OCI-LY1 (cell line): ENCODE data around the gene HIPK4.

Experiments
- CTCF ChIP-seq: fragments of 200-600 bp; sonication (generic), shearing (Covaris generic); IDR thresholded peaks from 2 replicates; pipeline ENCODE4 v1.5.1; 2017; ENCODE audit warnings: mild to moderate bottlenecking, antibody characterized with exemption, low read length, moderate library complexity, mixed read lengths
- EZH2 ChIP-seq: fragments of 200-600 bp; sonication (generic), shearing (Covaris generic); IDR thresholded peaks from 2 replicates; pipeline ENCODE4 v1.8.0; 2017; ENCODE audit warnings: borderline replicate concordance, mixed run types, mild to moderate bottlenecking, antibody characterized with exemption, low read length, moderate library complexity, mixed read lengths

DNA sequence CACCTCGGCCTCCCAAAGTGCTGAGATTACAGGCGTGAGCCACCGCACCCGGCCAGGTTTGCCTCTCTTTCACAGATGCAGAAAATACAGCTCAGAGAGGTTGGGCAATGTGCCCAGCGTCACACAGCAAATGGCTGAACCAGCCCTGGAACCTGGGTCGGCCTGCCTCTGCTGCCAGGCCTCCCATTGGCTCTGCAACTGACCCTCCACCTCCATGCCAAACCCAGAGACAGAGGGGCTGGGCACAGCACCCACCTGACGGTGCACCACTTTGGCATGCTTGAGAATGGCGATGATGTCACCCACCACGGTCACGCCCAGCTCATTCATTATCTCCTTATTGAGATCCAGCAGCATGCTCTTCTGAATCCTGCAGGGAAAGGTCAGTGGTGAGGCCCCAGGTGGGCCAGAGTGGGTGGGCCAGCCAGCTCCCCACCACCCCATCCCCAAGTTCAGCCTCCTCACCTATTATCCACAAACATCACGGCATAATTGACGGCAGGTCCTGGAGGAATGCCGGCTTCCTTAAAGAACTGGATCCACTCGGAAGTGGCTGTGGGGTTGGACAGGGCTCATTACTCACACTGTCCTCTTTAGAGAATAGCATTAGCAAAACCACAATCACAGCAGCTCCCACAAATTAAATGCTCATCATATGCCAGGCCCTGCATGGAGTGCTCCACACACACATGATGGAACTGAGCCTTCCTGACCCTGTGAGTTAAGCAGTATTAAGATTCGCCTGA, 54.0 kb downstream of the HIPK4 start:
- TF ChIP-seq CTCF (no peak), EZH2 (no peak)
